B cell (primary cell): ENCODE data around the gene SMC3. TPM values are rescaled to one million over a fixed set of nuclear protein-coding genes. Genes with fewer than 3 reads are reported as not detected.

Experiments used
- ATAC-seq: fragments of 200-7000 bp; cut with Tn5 transposase; one replicate; pipeline ENCODE4 v1.10.0; 2021; ENCODE audit warnings: low read depth, mild to moderate bottlenecking, moderate number of reproducible peaks, moderate library complexity
- CTCF ChIA-PET: fragments of 350-600 bp; sonication (Branson Sonifier 250); formaldehyde crosslinking; loops from one replicate; lab custom pipeline; 2021; ENCODE audit warnings: antibody characterized with exemption, inconsistent platforms; lab: Charles Lee
- POLR2A ChIA-PET: fragments of 350-600 bp; sonication (Branson Sonifier 250); formaldehyde crosslinking; loops from one replicate; lab custom pipeline; 2021; ENCODE audit warnings: antibody characterized with exemption; lab: Charles Lee
- DNase-seq: peaks from one replicate; pipeline ENCODE4 v3.0.0; 2013
- H2AFZ ChIP-seq: 2 replicates; pipeline ENCODE4 v1.6.1; 2012; ENCODE audit warnings: mild to moderate bottlenecking, low read depth, low read length; ENCODE audit not compliant: insufficient read depth, poor library complexity, severe bottlenecking
- H3K27ac ChIP-seq, 2 donors: 1 replicate in 1 of 2; 2 replicates in 1 of 2; pipeline ENCODE4 v1.5.1; 2012 to 2013; ENCODE audit warnings: low read length in 2 of 2, mild to moderate bottlenecking in 2 of 2, moderate library complexity in 1 of 2
- H3K27me3 ChIP-seq, 4 experiments: fragments of 200-600 bp in 1 of 4; sonication (generic) in 1 of 4; replicated peaks in 1 of 4; 1 replicate in 2 of 4; 2 replicates in 2 of 4; pipeline versions ENCODE4 v1.6.1 to v1.7.0; 2013 to 2016; ENCODE audit warnings: low read length in 3 of 4, mild to moderate bottlenecking in 2 of 4, mixed read lengths in 1 of 4, moderate library complexity in 1 of 4; ENCODE audit not compliant: insufficient read depth in 4 of 4, control insufficient read depth in 3 of 4; ENCODE audit errors: control extremely low read depth in 1 of 4
- H3K36me3 ChIP-seq, 2 experiments: replicated peaks in 1 of 2; 1 replicate in 1 of 2; 2 replicates in 1 of 2; pipeline versions ENCODE4 v1.6.1 to v1.7.1; 2013; ENCODE audit warnings: low read length in 1 of 2; ENCODE audit not compliant: insufficient read depth in 2 of 2, control insufficient read depth in 1 of 2; ENCODE audit errors: control extremely low read depth in 1 of 2, extremely low read depth in 1 of 2
- H3K4me1 ChIP-seq, 2 donors: fragments of 200-600 bp in 1 of 2; sonication (generic) in 1 of 2; 1 replicate in 1 of 2; 2 replicates in 1 of 2; pipeline versions ENCODE4 v1.5.1 to v1.6.1; 2013 to 2017; ENCODE audit warnings: low read length in 2 of 2; ENCODE audit not compliant: control insufficient read depth in 2 of 2, insufficient read depth in 2 of 2
- H3K4me2 ChIP-seq: replicated peaks from 2 replicates; pipeline ENCODE3; 2012; ENCODE audit warnings: mild to moderate bottlenecking, low read depth, low read length; ENCODE audit not compliant: poor library complexity, severe bottlenecking
- H3K4me3 ChIP-seq, 5 experiments: fragments of 200-600 bp in 1 of 5; sonication (generic) in 1 of 5; 1 replicate in 3 of 5; 2 replicates in 2 of 5; pipeline versions ENCODE4 v1.5.1 to v1.7.0; 2011 to 2016; ENCODE audit warnings: low read length in 4 of 5, mild to moderate bottlenecking in 4 of 5, low read depth in 2 of 5, control low read depth in 1 of 5, moderate library complexity in 1 of 5; ENCODE audit not compliant: insufficient read depth in 1 of 5; ENCODE audit errors: control extremely low read depth in 1 of 5, extremely low read depth in 1 of 5
- H3K79me2 ChIP-seq: fragments of 200-600 bp; sonication (generic); one replicate; pipeline ENCODE4 v1.6.0; 2016; ENCODE audit warnings: low read length; ENCODE audit not compliant: control insufficient read depth, insufficient read depth
- H3K9ac ChIP-seq: fragments of 200-600 bp; sonication (generic); 2 replicates; pipeline ENCODE4 v1.6.1; 2017; ENCODE audit warnings: mild to moderate bottlenecking, low read length, moderate library complexity
- H3K9me3 ChIP-seq, 3 donors: one replicate each; pipeline versions ENCODE4 v1.6.1 to v1.7.1; 2013; ENCODE audit warnings: low read length in 2 of 3; ENCODE audit not compliant: control insufficient read depth in 2 of 3, insufficient read depth in 1 of 3; ENCODE audit errors: control extremely low read depth in 1 of 3
- H4K20me1 ChIP-seq: 2 replicates; pipeline ENCODE4 v1.6.0; 2012; ENCODE audit warnings: mild to moderate bottlenecking, low read length; ENCODE audit not compliant: insufficient read depth, control insufficient read depth, poor library complexity, severe bottlenecking
- H3K27ac Mint-ChIP-seq: one replicate; pipeline ENCODE4 v1.8.0; 2021; ENCODE audit warnings: mixed read lengths
- H3K27me3 Mint-ChIP-seq: one replicate; pipeline ENCODE4 v1.8.0; 2021; ENCODE audit warnings: mixed read lengths
- H3K4me1 Mint-ChIP-seq: one replicate; pipeline ENCODE4 v1.8.0; 2021; ENCODE audit warnings: mixed read lengths
- H3K4me3 Mint-ChIP-seq: one replicate; pipeline ENCODE4 v1.8.0; 2021; ENCODE audit warnings: mixed read lengths
- H3K9me3 Mint-ChIP-seq: one replicate; pipeline ENCODE4 v1.8.0; 2022; ENCODE audit warnings: mixed read lengths; ENCODE audit not compliant: insufficient read depth
- EZH2 ChIP-seq: IDR thresholded peaks from 2 replicates; pipeline ENCODE4 v1.6.1; 2012; ENCODE audit warnings: borderline replicate concordance, low read depth, mild to moderate bottlenecking, moderate library complexity, low read length; ENCODE audit not compliant: insufficient read depth, poor library complexity, severe bottlenecking
- WGBS: methylation state at CpG from one replicate; pipeline ENCODE4 v1.1.5; 2013; ENCODE audit warnings: missing lambda C conversion rate; ENCODE audit not compliant: insufficient coverage; 5-methylcytosine and 5-hydroxymethylcytosine counted together
- intact Hi-C: fragments of 100-400 bp; cut with micrococcal nuclease; formaldehyde crosslinking; loops from one replicate; pipeline ENCODE4 v1.10.0; 2022
- polyA plus RNA-seq: library from polyadenylated mRNA; depleted of rRNA; stranded (reverse); fragments of >200 nt; gene quantifications from 2 replicates; pipeline ENCODE4 v1.2.3, GENCODE V29; 2012
- total RNA-seq, 2 donors: library from RNA; stranded (reverse); fragments of 120-200 nt in 1 of 2; gene quantifications; 1 replicate in 1 of 2; 2 replicates in 1 of 2; pipeline versions ENCODE4 v1.2.3 to v1.2.4, GENCODE V29; 2013 to 2022
- TF ChIP-seq, protein P1 (sequence below): fragments of 200-600 bp; IDR thresholded peaks from one replicate; pipeline ENCODE4 v1.8.0; 2022; ENCODE audit warnings: antibody characterized with exemption, mild to moderate bottlenecking

SMC3 gene
- total and polyA plus RNA-seq, 2 donors (not counting 1 experiment from before 2014, with no cell fraction given): 6.1 to 45.8 TPM

DNA sequence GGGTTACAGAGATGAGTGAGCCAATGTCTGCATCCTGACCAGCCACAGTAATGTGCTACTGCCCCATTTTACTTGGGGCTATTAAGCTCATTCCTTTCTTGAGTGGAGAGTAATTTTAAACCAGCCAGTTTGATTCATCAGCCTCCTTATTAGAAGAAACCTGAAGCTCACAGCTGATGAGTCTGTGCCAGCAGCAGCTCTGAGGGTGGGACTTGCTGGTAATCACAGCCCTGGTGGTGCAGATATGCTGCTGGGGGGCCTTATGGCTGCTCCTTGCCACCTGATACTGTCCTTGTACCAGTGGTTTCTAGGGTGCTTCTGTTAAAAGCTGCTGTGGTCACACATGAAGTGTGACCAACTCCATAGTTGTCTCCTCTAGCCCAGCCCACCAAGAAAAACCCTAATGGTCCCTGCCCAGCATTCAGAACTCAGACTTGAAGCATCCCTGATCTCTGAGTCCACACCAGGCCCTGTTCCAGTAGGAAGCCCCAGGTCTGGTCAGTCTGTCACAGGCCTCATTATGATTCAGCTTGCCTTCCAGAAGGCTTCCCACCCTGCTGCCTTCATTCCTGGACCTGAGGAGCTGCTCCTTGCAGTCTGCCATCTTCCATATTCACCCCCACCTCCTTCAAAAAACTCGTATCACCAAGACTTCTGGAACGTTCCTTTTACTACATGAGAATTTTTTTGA lies 47.7 kb downstream of the SMC3 start:
- H3K4me3 Mint-ChIP-seq: no peak overlapping the region
- no peak for ATAC-seq
- H3K27me3 Mint-ChIP-seq: no peaks in the 10 kb centered on the region
- no peak overlapping the region for H3K27ac Mint-ChIP-seq
- peaks cover 4 to 6% of the 10 kb centered on the region in 2 donors for H3K4me1 ChIP-seq
- CTCF ChIA-PET: interaction anchor here (2.8 kb wide), 1 partner anchor 57 kb away, joined by 13 read pairs; no protein-coding TSS in a partner anchor
- POLR2A ChIA-PET: no interaction called here
- no peak overlapping the region for H3K4me2 ChIP-seq
- peaks cover 18% of the 10 kb centered on the region for H3K4me1 Mint-ChIP-seq
- H3K27ac ChIP-seq: no peak overlapping the region
- no peaks in the 10 kb centered on the region for H3K9me3 Mint-ChIP-seq
- no peak overlapping the region for H3K9ac ChIP-seq
- H3K79me2 ChIP-seq: no peaks in the 10 kb centered on the region
- H4K20me1 ChIP-seq: no peaks in the 10 kb centered on the region
- TF ChIP-seq, protein P1, sequence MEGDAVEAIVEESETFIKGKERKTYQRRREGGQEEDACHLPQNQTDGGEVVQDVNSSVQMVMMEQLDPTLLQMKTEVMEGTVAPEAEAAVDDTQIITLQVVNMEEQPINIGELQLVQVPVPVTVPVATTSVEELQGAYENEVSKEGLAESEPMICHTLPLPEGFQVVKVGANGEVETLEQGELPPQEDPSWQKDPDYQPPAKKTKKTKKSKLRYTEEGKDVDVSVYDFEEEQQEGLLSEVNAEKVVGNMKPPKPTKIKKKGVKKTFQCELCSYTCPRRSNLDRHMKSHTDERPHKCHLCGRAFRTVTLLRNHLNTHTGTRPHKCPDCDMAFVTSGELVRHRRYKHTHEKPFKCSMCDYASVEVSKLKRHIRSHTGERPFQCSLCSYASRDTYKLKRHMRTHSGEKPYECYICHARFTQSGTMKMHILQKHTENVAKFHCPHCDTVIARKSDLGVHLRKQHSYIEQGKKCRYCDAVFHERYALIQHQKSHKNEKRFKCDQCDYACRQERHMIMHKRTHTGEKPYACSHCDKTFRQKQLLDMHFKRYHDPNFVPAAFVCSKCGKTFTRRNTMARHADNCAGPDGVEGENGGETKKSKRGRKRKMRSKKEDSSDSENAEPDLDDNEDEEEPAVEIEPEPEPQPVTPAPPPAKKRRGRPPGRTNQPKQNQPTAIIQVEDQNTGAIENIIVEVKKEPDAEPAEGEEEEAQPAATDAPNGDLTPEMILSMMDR: no peak
- no peak for TF ChIP-seq EZH2
- DNase-seq: no peak
- no peaks in the 10 kb centered on the region for H3K36me3 ChIP-seq
- no peaks in the 10 kb centered on the region for H3K27me3 ChIP-seq
- H2AFZ ChIP-seq: no peak overlapping the region
- H3K9me3 ChIP-seq: no peaks in the 10 kb centered on the region
- 53% methylated on average over 2 of the region's 2 CpGs for WGBS
- intact Hi-C loops: no loop called here
- no peak overlapping the region for H3K4me3 ChIP-seq

DNA sequence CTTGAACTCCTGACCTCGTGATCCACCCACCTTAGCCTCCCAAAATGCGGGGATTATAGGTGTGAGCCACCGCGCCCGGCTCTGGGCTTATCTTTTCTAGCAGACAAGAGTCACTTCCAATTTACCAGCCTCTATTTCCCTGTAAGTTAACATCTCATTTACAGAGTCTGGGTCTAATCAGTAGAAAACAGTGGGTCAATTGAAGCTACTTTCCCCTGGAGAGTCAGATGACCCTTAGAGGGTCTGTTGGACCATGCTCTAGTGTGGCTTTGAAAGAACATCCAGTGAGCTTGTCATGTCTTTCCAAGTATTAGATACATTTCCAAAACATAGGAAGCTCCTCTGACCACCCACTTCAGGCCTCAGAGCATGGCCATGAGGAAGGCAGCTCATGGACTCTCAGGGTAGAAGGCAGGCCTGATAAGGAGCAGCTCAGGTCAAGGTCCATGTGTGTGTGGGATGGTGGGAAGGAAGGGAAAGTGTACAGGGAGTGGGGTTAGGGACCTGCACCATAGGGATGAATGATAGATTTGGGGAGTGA lies 49.1 kb downstream of the SMC3 start:
- WGBS: 97% methylated on average over 5 of the region's 5 CpGs
- DNase-seq (no peak), ATAC-seq (no peak)
- H3K4me2 ChIP-seq: no peak overlapping the region
- Mint-ChIP-seq H3K27ac (no peak overlapping the region), H3K9me3 (peaks cover 4% of the 10 kb centered on the region), H3K27me3 (no peaks in the 10 kb centered on the region), H3K4me1 (peaks cover 15% of the 10 kb centered on the region), H3K4me3 (no peak overlapping the region)
- no peaks in the 10 kb centered on the region for H3K79me2 ChIP-seq
- H3K27me3 ChIP-seq: no peaks in the 10 kb centered on the region
- no peak for TF ChIP-seq EZH2
- TF ChIP-seq, protein P1: no peak
- H3K9ac ChIP-seq: no peak overlapping the region
- intact Hi-C loops: no loop called here
- H3K36me3 ChIP-seq: no peaks in the 10 kb centered on the region
- ChIA-PET POLR2A (no interaction called here), CTCF (interaction anchor here (0.8 to 2.8 kb wide), 4 partner anchors 14 to 56 kb away, joined by 3 to 13 read pairs (median 4); no protein-coding TSS in a partner anchor)
- H3K27ac ChIP-seq: no peak overlapping the region
- H3K4me3 ChIP-seq: no peak overlapping the region
- H3K4me1 ChIP-seq: peaks cover 4 to 6% of the 10 kb centered on the region in 2 donors
- no peaks in the 10 kb centered on the region for H4K20me1 ChIP-seq
- no peaks in the 10 kb centered on the region for H3K9me3 ChIP-seq
- no peak overlapping the region for H2AFZ ChIP-seq
